ENCODE results near the gene TCAF1. TPM values are rescaled to one million over a fixed set of nuclear protein-coding genes. Genes with fewer than 3 reads are reported as not detected.

Gene TCAF1
- total RNA-seq, 2 experiments from 2014 or later = 13.7 to 13.8 TPM

- intact Hi-C loops (cut with micrococcal nuclease) = no loop called here
- Mint-ChIP-seq H3K4me3 (no peak overlapping the region), H3K27ac (no peak overlapping the region), H3K27me3 (ENCODE audit: low read depth) (no peaks in the 10 kb centered on the region), H3K36me3 (ENCODE audit: low read depth) (peaks cover 4% of the 10 kb centered on the region), H3K4me1 (ENCODE audit: low read depth) (peaks cover 18% of the 10 kb centered on the region), H3K9me3 (peaks cover 6% of the 10 kb centered on the region)
- DNase-seq = no peak
- CTCF ChIA-PET = interaction anchor here (0.7 kb wide), 1 partner anchor 55 kb away, joined by 3 read pairs; no protein-coding TSS in a partner anchor
These were observed 5.3 kb downstream of the TCAF1 start for GRCh38 chr7:143896667-143897066.

GRCh38 chr7:143892527-143893300 is 9.3 kb downstream of the TCAF1 start:
- CTCF ChIA-PET = interaction anchor here (0.9 kb wide), 1 partner anchor 9 kb away, joined by 5 read pairs; the partner anchor contains the start of gene TCAF1
- no peaks in the 10 kb centered on the region for H3K4me1 Mint-ChIP-seq (ENCODE audit: low read depth)
- H3K27me3 Mint-ChIP-seq (ENCODE audit: low read depth) = peaks cover 7% of the 10 kb centered on the region
- H3K4me3 Mint-ChIP-seq = no peak overlapping the region
- H3K9me3 Mint-ChIP-seq = peaks cover 11% of the 10 kb centered on the region
- intact Hi-C loops (cut with micrococcal nuclease) = no loop called here
- no peak for DNase-seq
- H3K36me3 Mint-ChIP-seq (ENCODE audit: low read depth) = peaks cover 26% of the 10 kb centered on the region
- no peak overlapping the region for H3K27ac Mint-ChIP-seq

GRCh38 chr7:143891457-143891856 is 10.5 kb downstream of the TCAF1 start:
- Mint-ChIP-seq H3K27me3 (ENCODE audit: low read depth) (peaks cover 10% of the 10 kb centered on the region), H3K36me3 (ENCODE audit: low read depth) (peaks cover 26% of the 10 kb centered on the region), H3K9me3 (peaks cover 11% of the 10 kb centered on the region), H3K27ac (no peak overlapping the region), H3K4me1 (ENCODE audit: low read depth) (no peaks in the 10 kb centered on the region), H3K4me3 (no peak overlapping the region)
- CTCF ChIA-PET = interaction anchor here (0.7 kb wide), 1 partner anchor 546 kb away, joined by 3 read pairs; no protein-coding TSS in a partner anchor
- DNase-seq = no peak
- intact Hi-C loops (cut with micrococcal nuclease) = no loop called here

- H3K27me3 Mint-ChIP-seq (ENCODE audit: low read depth) = peaks cover 13% of the 10 kb centered on the region
These were observed 11.4 kb downstream of the TCAF1 start for GRCh38 chr7:143890558-143890957.

GRCh38 chr7:143889068-143889467 is 12.9 kb downstream of the TCAF1 start:
- Mint-ChIP-seq H3K36me3 (ENCODE audit: low read depth) (peaks cover 25% of the 10 kb centered on the region), H3K4me3 (no peak overlapping the region), H3K4me1 (ENCODE audit: low read depth) (peaks cover 6% of the 10 kb centered on the region), H3K9me3 (peaks cover 11% of the 10 kb centered on the region), H3K27ac (no peak overlapping the region), H3K27me3 (ENCODE audit: low read depth) (peaks cover 20% of the 10 kb centered on the region)
- DNase-seq = no peak
- CTCF ChIA-PET = no interaction called here
- intact Hi-C loops (cut with micrococcal nuclease) = no loop called here

More at GRCh38 chr7:143890558-143890957, 11.4 kb downstream of the TCAF1 start:
- Mint-ChIP-seq H3K9me3 (peaks cover 11% of the 10 kb centered on the region), H3K36me3 (ENCODE audit: low read depth) (peaks cover 26% of the 10 kb centered on the region), H3K4me3 (no peak overlapping the region), H3K27ac (no peak overlapping the region), H3K4me1 (ENCODE audit: low read depth) (peaks cover 4% of the 10 kb centered on the region)
- CTCF ChIA-PET = no interaction called here
- DNase-seq = no peak
- intact Hi-C loops (cut with micrococcal nuclease) = no loop called here

- intact Hi-C loops (cut with micrococcal nuclease) = no loop called here
- CTCF ChIA-PET = interaction anchor here (1.1 kb wide), 1 partner anchor 14 kb away, joined by 4 read pairs; no protein-coding TSS in a partner anchor
- H3K27me3 Mint-ChIP-seq (ENCODE audit: low read depth) = peaks cover 33% of the 10 kb centered on the region
- H3K36me3 Mint-ChIP-seq (ENCODE audit: low read depth) = peaks cover 22% of the 10 kb centered on the region
- DNase-seq = no peak
- peaks cover 5% of the 10 kb centered on the region for H3K9me3 Mint-ChIP-seq
- H3K4me3 Mint-ChIP-seq = no peak overlapping the region
- no peak overlapping the region for H3K27ac Mint-ChIP-seq
- peaks cover 16% of the 10 kb centered on the region for H3K4me1 Mint-ChIP-seq (ENCODE audit: low read depth)
These were observed 15.0 kb downstream of the TCAF1 start for GRCh38 chr7:143886826-143887477.

DNA sequence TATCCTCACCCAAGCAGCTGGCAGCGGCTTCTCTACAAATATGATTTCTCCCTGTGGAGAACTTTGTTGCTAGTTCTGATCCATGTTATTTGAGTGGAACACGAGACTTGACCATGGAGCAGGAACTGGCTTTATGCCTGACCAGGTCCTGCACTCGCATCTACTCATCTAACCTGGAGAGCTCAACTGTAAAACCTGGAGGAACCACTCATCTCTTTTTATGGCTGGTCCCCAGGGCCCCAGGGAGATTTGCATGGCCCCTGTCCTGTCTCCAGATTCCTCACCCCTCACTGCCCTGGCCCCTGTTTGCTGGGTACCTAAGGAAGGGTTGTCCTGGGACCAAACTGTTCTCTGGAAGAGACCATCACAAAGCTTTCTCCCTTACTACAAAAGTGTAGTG is 16.0 kb downstream of the TCAF1 start:
- Mint-ChIP-seq H3K9me3 (peaks cover 1% of the 10 kb centered on the region), H3K27me3 (ENCODE audit: low read depth) (peaks cover 33% of the 10 kb centered on the region), H3K4me1 (ENCODE audit: low read depth) (peaks cover 16% of the 10 kb centered on the region), H3K4me3 (no peak overlapping the region), H3K27ac (no peak overlapping the region), H3K36me3 (ENCODE audit: low read depth) (peaks cover 19% of the 10 kb centered on the region)
- no peak for DNase-seq
- CTCF ChIA-PET = no interaction called here
- intact Hi-C loops (cut with micrococcal nuclease) = no loop called here

- peaks cover 33% of the 10 kb centered on the region for H3K27me3 Mint-ChIP-seq (ENCODE audit: low read depth)
- intact Hi-C loops (cut with micrococcal nuclease) = no loop called here
- H3K9me3 Mint-ChIP-seq = peaks cover 1% of the 10 kb centered on the region
- peaks cover 16% of the 10 kb centered on the region for H3K4me1 Mint-ChIP-seq (ENCODE audit: low read depth)
- H3K36me3 Mint-ChIP-seq (ENCODE audit: low read depth) = peaks cover 13% of the 10 kb centered on the region
- peak; percentile 31 for DNase-seq
- no peak overlapping the region for H3K4me3 Mint-ChIP-seq
- no peak overlapping the region for H3K27ac Mint-ChIP-seq
- CTCF ChIA-PET = no interaction called here
These were observed 16.9 kb downstream of the TCAF1 start for GRCh38 chr7:143884969-143885559.

DNA sequence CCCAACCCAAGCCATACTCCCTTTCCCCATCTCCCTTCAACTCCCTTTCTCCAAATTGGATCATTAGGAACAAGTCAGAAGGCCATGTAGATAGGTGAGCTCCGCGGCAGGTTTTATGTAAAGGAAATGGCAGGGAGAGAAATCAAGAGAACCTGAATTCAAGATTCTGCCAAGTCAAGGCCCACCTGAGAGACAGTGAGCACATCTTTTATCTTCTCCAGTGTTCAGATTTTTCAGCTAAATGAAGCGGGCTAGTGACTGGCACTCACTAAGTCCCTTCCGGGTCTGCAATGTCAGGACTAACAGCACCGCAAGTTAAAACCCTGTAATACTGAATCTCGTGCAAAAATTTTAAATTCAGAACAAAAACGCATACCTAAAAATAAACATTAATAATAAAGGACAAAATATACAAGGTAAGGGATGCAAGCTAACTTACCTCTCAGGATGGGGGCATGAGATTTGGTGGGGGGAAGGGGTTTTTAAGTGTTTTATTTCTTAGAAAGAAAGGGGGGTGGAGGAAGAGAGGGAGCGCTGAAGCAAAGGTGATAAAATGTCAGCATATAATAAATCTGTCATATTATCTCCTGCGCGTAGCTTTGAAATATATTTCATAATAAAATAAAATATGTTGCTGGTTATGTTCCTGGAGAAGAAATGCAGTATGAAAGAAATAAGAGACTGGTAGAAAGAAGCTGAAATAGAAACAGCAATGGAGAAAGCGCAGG is 17.6 kb downstream of the TCAF1 start:
- CTCF ChIA-PET = no interaction called here
- peaks cover 9% of the 10 kb centered on the region for H3K36me3 Mint-ChIP-seq (ENCODE audit: low read depth)
- no peak overlapping the region for H3K27ac Mint-ChIP-seq
- peaks cover 1% of the 10 kb centered on the region for H3K9me3 Mint-ChIP-seq
- H3K4me3 Mint-ChIP-seq = no peak overlapping the region
- no peak for DNase-seq
- intact Hi-C loops (cut with micrococcal nuclease) = no loop called here
- H3K27me3 Mint-ChIP-seq (ENCODE audit: low read depth) = peaks cover 31% of the 10 kb centered on the region
- H3K4me1 Mint-ChIP-seq (ENCODE audit: low read depth) = peaks cover 16% of the 10 kb centered on the region

DNA sequence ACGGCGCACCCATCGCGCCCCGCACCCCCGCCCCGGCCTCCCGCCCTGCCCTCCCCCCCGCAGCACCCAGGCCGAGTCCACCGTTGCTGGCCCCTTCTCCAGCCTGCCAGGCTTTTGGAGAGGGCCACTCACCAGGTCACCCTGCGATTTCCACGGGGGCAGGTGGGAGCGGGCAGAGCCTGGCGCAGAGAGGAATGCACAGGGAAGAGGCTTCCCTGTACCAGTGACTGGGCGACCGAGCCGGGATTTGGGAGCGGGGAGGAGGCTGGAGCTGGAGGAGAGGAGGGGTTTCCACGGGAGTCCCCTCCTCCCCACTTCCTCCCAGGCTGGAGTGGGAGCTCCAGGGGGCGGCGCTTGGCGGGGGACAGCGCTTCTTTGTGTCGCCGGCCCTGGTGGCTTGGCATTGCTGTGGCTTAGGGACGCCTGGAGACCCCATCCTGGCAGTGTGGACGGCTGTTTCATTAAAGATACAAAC is 19.3 kb downstream of the TCAF1 start:
- H3K36me3 Mint-ChIP-seq (ENCODE audit: low read depth) = no peaks in the 10 kb centered on the region
- H3K4me3 Mint-ChIP-seq = peak overlapping the region; percentile 46
- no peak overlapping the region for H3K27ac Mint-ChIP-seq
- H3K27me3 Mint-ChIP-seq (ENCODE audit: low read depth) = peaks cover 25% of the 10 kb centered on the region
- CTCF ChIA-PET = interaction anchor here (0.6 kb wide), 1 partner anchor 18 kb away, joined by 3 read pairs; no protein-coding TSS in a partner anchor
- H3K9me3 Mint-ChIP-seq = no peaks in the 10 kb centered on the region
- no peak for DNase-seq
- H3K4me1 Mint-ChIP-seq (ENCODE audit: low read depth) = peaks cover 16% of the 10 kb centered on the region
- intact Hi-C loops (cut with micrococcal nuclease) = no loop called here

GRCh38 chr7:143882020-143882603 is 19.9 kb downstream of the TCAF1 start:
- no peaks in the 10 kb centered on the region for H3K36me3 Mint-ChIP-seq (ENCODE audit: low read depth)
- CTCF ChIA-PET = no interaction called here
- H3K4me1 Mint-ChIP-seq (ENCODE audit: low read depth) = peaks cover 16% of the 10 kb centered on the region
- no peak for DNase-seq
- H3K4me3 Mint-ChIP-seq = peak overlapping the region; percentile 33
- H3K9me3 Mint-ChIP-seq = no peaks in the 10 kb centered on the region
- intact Hi-C loops (cut with micrococcal nuclease) = no loop called here
- H3K27ac Mint-ChIP-seq = no peak overlapping the region
- peaks cover 25% of the 10 kb centered on the region for H3K27me3 Mint-ChIP-seq (ENCODE audit: low read depth)
